Lower lobe of right lung (tissue), 2 donors: Measurements from ENCODE around the gene GUCY2D. TPM values are rescaled to one million over a fixed set of nuclear protein-coding genes. Genes with fewer than 3 reads are reported as not detected.
"Not testable (repeated sequence)": the region's sequence is repeated elsewhere in the genome, so short reads cannot be mapped to it uniquely, and the experiment has no call there.

Experiments used
- ATAC-seq, 2 donors: fragments of 200-7000 bp; cut with Tn5 transposase; one replicate each; pipeline ENCODE4 v1.9.1; 2020 to 2022; ENCODE audit warnings: mild to moderate bottlenecking in 2 of 2, moderate library complexity in 2 of 2
- DNase-seq: peaks from one replicate; pipeline ENCODE4 v3.0.0-alpha.2; 2020
- H3K27ac ChIP-seq: fragments of 200-600 bp; one replicate; pipeline ENCODE4 v1.8.0; 2022
- H3K27me3 ChIP-seq: fragments of 200-600 bp; one replicate; pipeline ENCODE4 v1.8.0; 2022; ENCODE audit warnings: low read depth
- H3K36me3 ChIP-seq: fragments of 200-600 bp; one replicate; pipeline ENCODE4 v1.8.0; 2022; ENCODE audit warnings: mild to moderate bottlenecking
- H3K4me1 ChIP-seq: fragments of 200-600 bp; one replicate; pipeline ENCODE4 v1.8.0; 2022
- H3K4me3 ChIP-seq: fragments of 200-600 bp; one replicate; pipeline ENCODE4 v1.8.0; 2022; ENCODE audit warnings: mild to moderate bottlenecking
- H3K9me3 ChIP-seq: fragments of 200-600 bp; one replicate; pipeline ENCODE4 v1.8.0; 2022
- CTCF ChIP-seq: fragments of 200-600 bp; IDR thresholded peaks from one replicate; pipeline ENCODE4 v1.8.0; 2022; ENCODE audit warnings: antibody characterized with exemption, mild to moderate bottlenecking
- intact Hi-C: fragments of 100-400 bp; cut with DNase I; formaldehyde crosslinking; loops from one replicate; pipeline ENCODE4 v1.11.0; 2022
- total RNA-seq: library from RNA; stranded (reverse); fragmentation: NEBNext Ultra II Directional; extraction: Animal tissue kit (Norgen Biotek cat#: 25700); gene quantifications from one replicate; pipeline ENCODE4 v1.2.1, GENCODE V29; 2021
- donor health status: DM: no; HTN: yes; CAD: no; lungs with severe emphysema.

The GUCY2D gene
- total RNA-seq, 1 donor from 2014 or later = 3.1 TPM

- H3K9me3 ChIP-seq = no peaks in the 10 kb centered on the region
- DNase-seq (no peak), ATAC-seq (no peak)
- intact Hi-C loops = no loop called here
- H3K4me3 ChIP-seq = no peak overlapping the region
- no peaks in the 10 kb centered on the region for H3K36me3 ChIP-seq
- peaks cover 66% of the 10 kb centered on the region for H3K4me1 ChIP-seq
- peaks cover 3% of the 10 kb centered on the region for H3K27me3 ChIP-seq
- no peak overlapping the region for H3K27ac ChIP-seq
- no peak for TF ChIP-seq CTCF
These were observed 18.6 kb downstream of the GUCY2D start for GRCh38 chr17:8020776-8021564.

- Histone ChIP-seq H3K9me3 (no peaks in the 10 kb centered on the region), H3K27me3 (no peaks in the 10 kb centered on the region), H3K27ac (no peak overlapping the region), H3K4me1 (peaks cover 60% of the 10 kb centered on the region), H3K4me3 (no peak overlapping the region), H3K36me3 (no peaks in the 10 kb centered on the region)
- ATAC-seq (no peak), DNase-seq (no peak)
- intact Hi-C loops = no loop called here
- TF ChIP-seq CTCF = no peak
These were observed 19.3 kb downstream of the GUCY2D start for GRCh38 chr17:8021565-8022359.

- Histone ChIP-seq H3K27ac (no peak overlapping the region), H3K9me3 (no peaks in the 10 kb centered on the region), H3K36me3 (no peaks in the 10 kb centered on the region), H3K4me1 (peaks cover 52% of the 10 kb centered on the region), H3K4me3 (no peak overlapping the region), H3K27me3 (peaks cover 4% of the 10 kb centered on the region)
- no peak for DNase-seq
- ATAC-seq = no peak
- no peak for TF ChIP-seq CTCF
- intact Hi-C loops = no loop called here
These were observed 20.1 kb downstream of the GUCY2D start for GRCh38 chr17:8022360-8023003.

GRCh38 chr17:8024161-8024560 is 21.7 kb downstream of the GUCY2D start:
- intact Hi-C loops = not testable (repeated sequence)
- H3K27me3 ChIP-seq = peaks cover 15% of the 10 kb centered on the region

GRCh38 chr17:8025176-8025911 is 22.9 kb downstream of the GUCY2D start:
- intact Hi-C loops = no loop called here
- no peak for TF ChIP-seq CTCF
- H3K36me3 ChIP-seq = no peaks in the 10 kb centered on the region
- ATAC-seq = peak in 1 of 2 donors; percentile 40
- no peak overlapping the region for H3K4me3 ChIP-seq
- H3K27me3 ChIP-seq = peaks cover 15% of the 10 kb centered on the region
- H3K4me1 ChIP-seq = peaks cover 25% of the 10 kb centered on the region
- H3K9me3 ChIP-seq = no peaks in the 10 kb centered on the region
- H3K27ac ChIP-seq = no peak overlapping the region
- no peak for DNase-seq

More at GRCh38 chr17:8024161-8024560, 21.7 kb downstream of the GUCY2D start:
- not testable (repeated sequence) for DNase-seq, H3K36me3 ChIP-seq, H3K27ac ChIP-seq, H3K9me3 ChIP-seq, ATAC-seq, H3K4me3 ChIP-seq
- peaks cover 37% of the 10 kb centered on the region for H3K4me1 ChIP-seq
